RWPE1 (cell line): ENCODE results near the gene STARD9.
A peak's percentile ranks its signal among the peaks of the same experiment; 100 is the strongest.
"Not testable (repeated sequence)": the region's sequence is repeated elsewhere in the genome, so short reads cannot be mapped to it uniquely, and the experiment has no call there.

Experiments
- CTCF ChIA-PET: fragments of 350-600 bp; sonication (Branson Sonifier 250); formaldehyde crosslinking; extraction: SDS; loops from one replicate; lab custom pipeline; 2021; lab: Yijun Ruan, JAX
- POLR2A ChIA-PET: fragments of 400-600 bp; formaldehyde crosslinking; extraction: SDS; loops from one replicate; lab custom pipeline; 2020; ENCODE audit warnings: antibody characterized with exemption; ENCODE audit not compliant: low non-redundant PET; lab: Yijun Ruan, JAX
- DNase-seq: peaks from one replicate; pipeline ENCODE4 v3.0.0; 2012; ENCODE audit warnings: low spot score
- H3K27ac ChIP-seq: fragments of 450-650 bp; 2 replicates; pipeline ENCODE4 v1.5.1; 2017
- CTCF ChIP-seq: fragments of 450-650 bp; conservative IDR thresholded peaks from 2 replicates; pipeline ENCODE4 v1.5.1; 2017; ENCODE audit warnings: low read depth, mild to moderate bottlenecking

Gene STARD9

GRCh38 chr15:42548249-42549031 is 27.0 kb upstream of the STARD9 start, which contains the start of the genes HAUS2 and LRRC57:
Gene HAUS2 (plus strand): TSS chr15:42548838. CDS start chr15:42548873, 35 bp downstream.
Gene LRRC57 (minus strand): TSS chr15:42548793. CDS start chr15:42548434, 359 bp downstream.
- peak within 1 kb of the TSS; percentile 84 for H3K27ac ChIP-seq
- no peak for TF ChIP-seq CTCF
- POLR2A ChIA-PET = interaction anchor here (0.7 kb wide), 2 partner anchors 50 to 962 kb away, joined by 3 read pairs; no protein-coding TSS in a partner anchor
- CTCF ChIA-PET = no interaction called here
- peak; percentile 97 for DNase-seq

- ChIA-PET CTCF (interaction anchor here (0.7 kb wide), 1 partner anchor 610 kb away, joined by 3 read pairs; no protein-coding TSS in a partner anchor), POLR2A (no interaction called here)
- peak overlapping the region; percentile 84 for H3K27ac ChIP-seq
- peak; percentile 44 for DNase-seq
- TF ChIP-seq CTCF = no peak
Observed at GRCh38 chr15:42549032-42549491, 26.3 kb upstream of the STARD9 start.

- TF ChIP-seq CTCF = no peak
- POLR2A ChIA-PET = no interaction called here
- DNase-seq = no peak
- H3K27ac ChIP-seq = peak overlapping the region; percentile 84
- CTCF ChIA-PET = interaction anchor here (0.7 kb wide), 1 partner anchor 611 kb away, joined by 3 read pairs; no protein-coding TSS in a partner anchor
Observed at GRCh38 chr15:42549741-42550392, 25.5 kb upstream of the STARD9 start.

- no peak for DNase-seq
- TF ChIP-seq CTCF = no peak
- CTCF ChIA-PET = interaction anchor here (0.7 kb wide), 1 partner anchor 94 kb away, joined by 10 read pairs; no protein-coding TSS in a partner anchor
- H3K27ac ChIP-seq = no peak overlapping the region
- POLR2A ChIA-PET = no interaction called here
Observed at GRCh38 chr15:42553554-42553953, 21.9 kb upstream of the STARD9 start.

GRCh38 chr15:42556550-42557207 is 18.7 kb upstream of the STARD9 start:
- POLR2A ChIA-PET, DNase-seq: not testable (repeated sequence)
- CTCF ChIA-PET = interaction anchor here (0.6 to 0.7 kb wide), 2 partner anchors 19 to 24 kb away, joined by 3 to 4 read pairs; no protein-coding TSS in a partner anchor

GRCh38 chr15:42558739-42559138 is 16.7 kb upstream of the STARD9 start:
- DNase-seq = no peak
- H3K27ac ChIP-seq = no peak overlapping the region
- ChIA-PET CTCF (no interaction called here), POLR2A (no interaction called here)
- TF ChIP-seq CTCF = no peak

More at GRCh38 chr15:42556550-42557207, 18.7 kb upstream of the STARD9 start:
- H3K27ac ChIP-seq = peak overlapping the region; percentile 16
